AG04450 (cell line): Measurements from ENCODE around the gene RBM28. TPM values are rescaled to one million over a fixed set of nuclear protein-coding genes. Genes with fewer than 3 reads are reported as not detected.

Source experiments
- CTCF ChIA-PET: fragments of 300-600, 350-600 bp; formaldehyde crosslinking; extraction: SDS; loops from one replicate; lab custom pipeline; 2022; ENCODE audit warnings: antibody characterized with exemption, inconsistent platforms; lab: Charles Lee
- POLR2A ChIA-PET: fragments of 350-600 bp; formaldehyde crosslinking; extraction: SDS; loops from one replicate; lab custom pipeline; 2021; ENCODE audit warnings: antibody characterized with exemption, inconsistent platforms; lab: Yijun Ruan, JAX
- DNase-seq: peaks from one replicate; pipeline ENCODE4 v3.0.0-alpha.2; 2011; ENCODE audit warnings: low read depth, low spot score
- H3K27ac ChIP-seq: one replicate; pipeline ENCODE4 v1.5.1; 2012; ENCODE audit warnings: low read depth, low read length, control low read depth
- H3K27me3 ChIP-seq: one replicate; pipeline ENCODE4 v1.6.0; 2012; ENCODE audit warnings: low read length; ENCODE audit not compliant: control insufficient read depth, insufficient read depth
- H3K4me3 ChIP-seq: 2 replicates; pipeline ENCODE4 v1.5.1; 2011; ENCODE audit warnings: mild to moderate bottlenecking, low read depth, low read length, control low read depth
- H3K9me3 ChIP-seq: 2 replicates; pipeline ENCODE4 v1.5.1; 2012; ENCODE audit warnings: low read length; ENCODE audit not compliant: control insufficient read depth, insufficient read depth
- polyA plus RNA-seq: library from polyadenylated mRNA; depleted of rRNA; stranded (reverse); fragments of >200 nt; gene quantifications from 2 replicates; pipeline ENCODE4 v1.2.3, GENCODE V29; 2011
- TF ChIP-seq, protein P1 (sequence below): IDR thresholded peaks from 2 replicates; pipeline ENCODE4 v1.5.1; 2011; ENCODE audit warnings: low read depth, low read length, control low read depth, inconsistent platforms

The RBM28 gene
- polyA plus RNA-seq, 1 experiment, result 19.0 TPM

DNA sequence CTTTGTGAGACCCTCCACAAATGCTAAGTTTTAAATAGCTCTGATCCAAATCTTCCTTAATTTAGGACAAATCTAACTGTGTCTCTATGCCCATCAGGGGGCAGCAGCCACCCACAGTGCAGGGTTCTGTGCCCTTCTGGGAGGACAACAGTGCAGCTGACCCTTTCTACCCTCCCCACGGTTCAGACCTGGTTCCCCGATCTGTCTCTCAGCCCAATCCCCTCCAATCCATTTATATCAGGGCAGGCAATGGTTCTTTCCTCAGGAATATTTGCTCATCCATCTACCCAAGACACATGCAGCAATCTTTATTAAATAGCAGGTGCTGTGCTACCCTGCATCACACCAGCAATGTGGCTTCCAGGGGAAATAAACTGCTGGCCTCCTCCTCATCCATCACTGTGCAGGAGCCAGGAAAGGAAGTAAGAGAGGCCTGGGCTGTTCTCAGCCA lies 4.0 kb upstream of the RBM28 start:
- Histone ChIP-seq H3K9me3 (no peaks in the 10 kb centered on the region; the same call in 1 of the 2 replicates), H3K27me3 (peaks cover 42% of the 10 kb centered on the region), H3K27ac (no peak overlapping the region), H3K4me3 (no peak overlapping the region)
- DNase-seq, result no peak
- ChIA-PET POLR2A (interaction anchor here (0.7 to 1.6 kb wide), 2 partner anchors 40 to 43 kb away, joined by 3 to 11 read pairs; no protein-coding TSS in a partner anchor), CTCF (interaction anchor here (0.6 to 8.5 kb wide), 20 partner anchors 8 to 149 kb away, joined by 3 to 474 read pairs (median 8); no protein-coding TSS in a partner anchor)
- TF ChIP-seq, protein P1, sequence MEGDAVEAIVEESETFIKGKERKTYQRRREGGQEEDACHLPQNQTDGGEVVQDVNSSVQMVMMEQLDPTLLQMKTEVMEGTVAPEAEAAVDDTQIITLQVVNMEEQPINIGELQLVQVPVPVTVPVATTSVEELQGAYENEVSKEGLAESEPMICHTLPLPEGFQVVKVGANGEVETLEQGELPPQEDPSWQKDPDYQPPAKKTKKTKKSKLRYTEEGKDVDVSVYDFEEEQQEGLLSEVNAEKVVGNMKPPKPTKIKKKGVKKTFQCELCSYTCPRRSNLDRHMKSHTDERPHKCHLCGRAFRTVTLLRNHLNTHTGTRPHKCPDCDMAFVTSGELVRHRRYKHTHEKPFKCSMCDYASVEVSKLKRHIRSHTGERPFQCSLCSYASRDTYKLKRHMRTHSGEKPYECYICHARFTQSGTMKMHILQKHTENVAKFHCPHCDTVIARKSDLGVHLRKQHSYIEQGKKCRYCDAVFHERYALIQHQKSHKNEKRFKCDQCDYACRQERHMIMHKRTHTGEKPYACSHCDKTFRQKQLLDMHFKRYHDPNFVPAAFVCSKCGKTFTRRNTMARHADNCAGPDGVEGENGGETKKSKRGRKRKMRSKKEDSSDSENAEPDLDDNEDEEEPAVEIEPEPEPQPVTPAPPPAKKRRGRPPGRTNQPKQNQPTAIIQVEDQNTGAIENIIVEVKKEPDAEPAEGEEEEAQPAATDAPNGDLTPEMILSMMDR, result peak; percentile 89

DNA sequence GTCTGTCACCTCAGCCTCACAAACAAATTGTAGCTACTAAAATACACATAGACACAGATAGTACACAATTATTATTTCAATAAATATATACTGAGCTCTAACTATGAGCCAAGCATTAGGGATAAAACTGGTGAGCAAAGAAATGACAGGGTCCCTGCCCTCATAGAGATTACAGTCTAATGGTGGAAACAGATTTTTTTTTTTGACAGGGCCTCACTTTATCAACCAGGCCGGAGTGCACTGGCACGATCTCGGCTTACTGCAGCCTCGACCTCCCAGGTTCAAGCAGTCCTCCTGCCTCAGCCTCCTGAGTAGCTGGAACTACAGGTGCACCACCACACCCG lies 695 bp upstream of the RBM28 start:
- POLR2A ChIA-PET, result no interaction called here
- no peaks in the 10 kb centered on the region for H3K9me3 ChIP-seq
- DNase-seq, result no peak
- TF ChIP-seq, protein P1, result no peak
- CTCF ChIA-PET, result interaction anchor here (0.7 to 8.5 kb wide), 10 partner anchors 22 to 117 kb away, joined by 3 to 474 read pairs (median 4); no protein-coding TSS in a partner anchor
- peaks cover 16% of the 10 kb centered on the region for H3K27me3 ChIP-seq
- H3K4me3 ChIP-seq, result no peak overlapping the region
- no peak overlapping the region for H3K27ac ChIP-seq

DNA sequence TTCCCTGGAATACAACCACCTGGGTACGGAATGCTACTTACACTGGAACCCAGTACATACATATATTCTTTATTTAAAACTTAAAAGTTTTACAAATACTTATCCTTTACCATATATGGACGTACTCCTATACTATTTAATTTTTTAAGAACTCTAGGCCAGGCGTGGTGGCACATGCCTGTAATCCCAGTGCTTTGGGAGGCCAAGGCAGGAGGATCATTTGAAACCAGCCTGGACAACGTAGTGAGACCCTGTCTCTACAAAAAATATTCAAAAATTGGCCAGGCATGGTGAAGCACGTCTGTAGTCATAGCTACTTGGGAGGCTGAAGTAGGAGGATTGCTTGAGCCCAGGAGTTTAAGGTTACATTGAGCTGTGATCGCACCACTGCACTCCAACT lies 2.0 kb downstream of the RBM28 start:
- POLR2A ChIA-PET, result no interaction called here
- Histone ChIP-seq H3K27me3 (no peaks in the 10 kb centered on the region), H3K27ac (no peak overlapping the region), H3K4me3 (no peak overlapping the region), H3K9me3 (no peaks in the 10 kb centered on the region)
- TF ChIP-seq, protein P1, result no peak
- no peak for DNase-seq
- CTCF ChIA-PET, result interaction anchor here (1.0 to 1.7 kb wide), 3 partner anchors 46 to 84 kb away, joined by 3 to 4 read pairs (median 3); no protein-coding TSS in a partner anchor

DNA sequence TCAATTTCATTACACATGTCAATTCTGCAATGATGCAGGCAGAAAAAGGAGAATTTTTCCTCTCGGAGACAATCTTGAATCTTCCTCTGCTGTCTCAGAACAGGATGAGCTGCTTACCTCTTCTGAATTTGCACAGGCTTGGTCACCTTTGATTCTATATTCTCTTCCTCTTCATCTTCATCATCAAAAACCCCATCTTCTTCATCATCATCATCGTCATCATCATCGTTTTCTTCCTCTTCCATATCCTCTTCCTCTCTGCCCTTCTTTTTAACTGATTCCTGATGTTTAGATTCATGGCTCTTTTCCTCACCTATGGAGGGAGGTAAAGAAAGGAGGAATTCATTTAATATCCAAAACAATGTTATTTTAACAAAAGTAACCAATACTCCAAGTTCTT lies 8.0 kb downstream of the RBM28 start:
- CTCF ChIA-PET, result interaction anchor here (2.7 kb wide), 1 partner anchor 13 kb away, joined by 12 read pairs; no protein-coding TSS in a partner anchor
- H3K27me3 ChIP-seq, result no peaks in the 10 kb centered on the region
- POLR2A ChIA-PET, result no interaction called here
- no peak overlapping the region for H3K27ac ChIP-seq
- H3K9me3 ChIP-seq, result no peaks in the 10 kb centered on the region
- no peak overlapping the region for H3K4me3 ChIP-seq
- TF ChIP-seq, protein P1, result no peak
- DNase-seq, result no peak

DNA sequence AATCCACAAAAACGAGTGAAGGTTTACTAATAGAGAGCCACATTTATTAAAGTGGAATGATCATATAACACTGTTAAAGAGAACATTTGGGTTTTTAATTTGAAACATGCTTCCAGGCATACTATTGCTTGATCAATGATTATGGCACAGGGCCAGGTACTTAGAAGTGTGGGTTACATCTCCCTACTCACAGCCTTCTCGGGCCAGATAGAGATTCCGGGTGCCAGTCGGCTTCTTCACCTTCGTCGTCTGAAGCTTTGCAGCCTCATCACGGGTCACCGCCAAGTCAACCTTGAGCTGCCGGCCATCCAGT lies 19.4 kb downstream of the RBM28 start:
- Histone ChIP-seq H3K9me3 (no peaks in the 10 kb centered on the region), H3K27ac (no peak overlapping the region), H3K27me3 (no peaks in the 10 kb centered on the region), H3K4me3 (no peak overlapping the region)
- TF ChIP-seq, protein P1, result no peak
- CTCF ChIA-PET, result no interaction called here
- POLR2A ChIA-PET, result no interaction called here
- no peak for DNase-seq
